ENCODE data around the gene PFDN5.
A peak's percentile ranks its signal among the peaks of the same experiment; 100 is the strongest.
"Not testable (repeated sequence)": the region's sequence is repeated elsewhere in the genome, so short reads cannot be mapped to it uniquely, and the experiment has no call there.

Gene PFDN5

GRCh38 chr12:53286448-53286847 is 8.9 kb upstream of the PFDN5 start:
- DNase-seq (ENCODE audit: low read depth in 3 of 3): no peak

- peak; percentile 55 to 67 (median 57) for DNase-seq (ENCODE audit: low read depth in 3 of 3)
Observed at GRCh38 chr12:53287741-53288216, 7.6 kb upstream of the PFDN5 start.

GRCh38 chr12:53288322-53288721 is 7.0 kb upstream of the PFDN5 start:
- DNase-seq (ENCODE audit: low read depth in 3 of 3): no peak

- no peak for DNase-seq (ENCODE audit: low read depth in 3 of 3)
Observed at GRCh38 chr12:53289891-53290290, 5.5 kb upstream of the PFDN5 start.

- DNase-seq (ENCODE audit: low read depth in 3 of 3): no peak
Observed at GRCh38 chr12:53290661-53291060, 4.7 kb upstream of the PFDN5 start.

GRCh38 chr12:53292426-53292825 is 2.9 kb upstream of the PFDN5 start:
- no peak for DNase-seq (ENCODE audit: low read depth in 3 of 3)

- no peak for DNase-seq (ENCODE audit: low read depth in 3 of 3)
Observed at GRCh38 chr12:53295891-53296219, 513 bp downstream of the PFDN5 start.

GRCh38 chr12:53297106-53297505 is 1.8 kb downstream of the PFDN5 start:
- DNase-seq (ENCODE audit: low read depth in 3 of 3): not testable (repeated sequence)

GRCh38 chr12:53298164-53298563 is 2.8 kb downstream of the PFDN5 start:
- no peak for DNase-seq (ENCODE audit: low read depth in 3 of 3)

GRCh38 chr12:53299101-53299453 is 3.7 kb downstream of the PFDN5 start:
- peak in 2 of 3 experiments; percentile 12 to 14 for DNase-seq (ENCODE audit: low read depth in 3 of 3)

GRCh38 chr12:53299454-53300180 is 4.3 kb downstream of the PFDN5 start, which contains the start of gene MYG1:
Gene MYG1 (plus strand): TSS chr12:53299695. CDS start chr12:53299738, 43 bp downstream.
- DNase-seq (ENCODE audit: low read depth in 3 of 3): peak; percentile 58 to 68 (median 63)

- no peak for DNase-seq (ENCODE audit: low read depth in 3 of 3)
Observed at GRCh38 chr12:53300187-53300586, 4.8 kb downstream of the PFDN5 start.

GRCh38 chr12:53302903-53303302 is 7.6 kb downstream of the PFDN5 start:
- no peak for DNase-seq (ENCODE audit: low read depth in 3 of 3)

- DNase-seq (ENCODE audit: low read depth in 3 of 3): no peak
Observed at GRCh38 chr12:53306826-53307225, 11.5 kb downstream of the PFDN5 start.

GRCh38 chr12:53308276-53308675 is 12.9 kb downstream of the PFDN5 start:
- DNase-seq (ENCODE audit: low read depth in 3 of 3): no peak

GRCh38 chr12:53313996-53314395 is 18.7 kb downstream of the PFDN5 start:
- DNase-seq (ENCODE audit: low read depth in 3 of 3): no peak

GRCh38 chr12:53320352-53321195 is 25.2 kb downstream of the PFDN5 start:
- DNase-seq (ENCODE audit: low read depth in 3 of 3): no peak

- DNase-seq (ENCODE audit: low read depth in 3 of 3): peak in 2 of 3 experiments; percentile 30 to 33
Observed at GRCh38 chr12:53324113-53324778, 28.9 kb downstream of the PFDN5 start.

- DNase-seq (ENCODE audit: low read depth in 3 of 3): peak; percentile 70 to 74 (median 72)
Observed at GRCh38 chr12:53324779-53325510, 29.6 kb downstream of the PFDN5 start.

- peak in 1 of 3 experiments; percentile 9 for DNase-seq (ENCODE audit: low read depth in 3 of 3)
Observed at GRCh38 chr12:53325511-53326061, 30.2 kb downstream of the PFDN5 start.

- no peak for DNase-seq (ENCODE audit: low read depth in 3 of 3)
Observed at GRCh38 chr12:53326460-53327185, 31.3 kb downstream of the PFDN5 start.
